ENCODE data around the gene GRAMD1A. TPM values are rescaled to one million over a fixed set of nuclear protein-coding genes. Genes with fewer than 3 reads are reported as not detected.

Gene GRAMD1A
- polyA plus RNA-seq, 1 experiment, result 74.9 TPM

DNA sequence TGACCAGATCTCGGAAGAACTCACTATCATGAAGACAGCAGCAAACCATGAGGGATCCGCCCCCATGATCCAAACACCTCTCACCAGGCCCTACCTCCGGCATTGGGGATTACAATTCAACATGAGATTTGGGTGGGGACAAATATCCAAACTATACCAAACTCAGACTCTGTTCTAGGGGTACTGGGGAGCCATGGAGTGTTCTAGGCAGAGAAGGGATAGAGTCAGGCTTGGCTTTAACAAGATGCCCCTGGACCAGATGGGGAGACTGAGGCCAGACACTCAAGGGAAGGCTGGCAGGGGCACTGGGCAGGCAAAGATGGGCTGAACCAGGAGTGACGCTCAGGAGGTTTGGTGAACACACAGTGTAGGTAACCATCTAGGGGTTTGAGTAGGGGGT, 18.3 kb downstream of the GRAMD1A start:
- CTCF ChIA-PET, result no interaction called here
- TF ChIP-seq CTCF (IDR thresholded peaks at IDR 0.05; ENCODE audit: insufficient read depth, low read depth, low read length), result no peak
- Histone ChIP-seq H3K27me3 (ENCODE audit: control insufficient read depth, insufficient read depth, low read length) (no peaks in the 10 kb centered on the region), H3K36me3 (ENCODE audit: control insufficient read depth, insufficient read depth, low read length) (peaks cover 53% of the 10 kb centered on the region), H3K4me3 (ENCODE audit: low read depth, low read length) (no peak overlapping the region)
- POLR2A ChIA-PET, result no interaction called here
- no peak for DNase-seq (ENCODE audit: low read depth)

DNA sequence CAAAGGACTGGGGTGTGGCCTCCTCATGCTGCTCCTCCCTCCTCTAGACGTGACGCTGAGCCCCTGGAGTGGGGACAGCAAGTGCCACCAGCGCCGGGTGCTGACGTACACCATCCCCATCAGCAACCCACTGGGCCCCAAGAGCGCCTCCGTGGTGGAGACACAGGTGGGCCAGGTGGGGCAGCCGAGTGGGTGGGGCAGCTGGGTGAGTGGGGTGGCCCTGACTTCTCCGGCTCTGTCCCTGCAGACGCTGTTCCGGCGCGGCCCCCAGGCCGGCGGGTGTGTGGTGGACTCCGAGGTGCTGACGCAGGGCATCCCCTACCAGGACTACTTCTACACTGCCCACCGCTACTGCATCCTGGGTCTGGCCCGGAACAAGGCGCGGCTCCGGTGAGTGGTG, 19.0 kb downstream of the GRAMD1A start:
- H3K36me3 ChIP-seq (ENCODE audit: control insufficient read depth, insufficient read depth, low read length), result peaks cover 51% of the 10 kb centered on the region
- CTCF ChIA-PET, result no interaction called here
- POLR2A ChIA-PET, result no interaction called here

GRCh38 chr19:35021016-35021415, 20.9 kb downstream of the GRAMD1A start:
- DNase-seq (ENCODE audit: low read depth), result no peak
- H3K36me3 ChIP-seq (ENCODE audit: control insufficient read depth, insufficient read depth, low read length), result peaks cover 50% of the 10 kb centered on the region
- POLR2A ChIA-PET, result no interaction called here
- no peaks in the 10 kb centered on the region for H3K27me3 ChIP-seq (ENCODE audit: control insufficient read depth, insufficient read depth, low read length)
- CTCF ChIA-PET, result interaction anchor here (0.7 to 1.8 kb wide), 3 partner anchors 17 to 48 kb away, joined by 3 to 5 read pairs (median 3); no protein-coding TSS in a partner anchor
- TF ChIP-seq CTCF (IDR thresholded peaks at IDR 0.05; ENCODE audit: insufficient read depth, low read depth, low read length), result no peak
- no peak overlapping the region for H3K4me3 ChIP-seq (ENCODE audit: low read depth, low read length)

More for the DNA sequence above, 19.0 kb downstream of the GRAMD1A start:
- H3K27me3 ChIP-seq (ENCODE audit: control insufficient read depth, insufficient read depth, low read length), result no peaks in the 10 kb centered on the region
- H3K4me3 ChIP-seq (ENCODE audit: low read depth, low read length), result no peak overlapping the region
- no peak for TF ChIP-seq CTCF (IDR thresholded peaks at IDR 0.05; ENCODE audit: insufficient read depth, low read depth, low read length)
- no peak for DNase-seq (ENCODE audit: low read depth)

DNA sequence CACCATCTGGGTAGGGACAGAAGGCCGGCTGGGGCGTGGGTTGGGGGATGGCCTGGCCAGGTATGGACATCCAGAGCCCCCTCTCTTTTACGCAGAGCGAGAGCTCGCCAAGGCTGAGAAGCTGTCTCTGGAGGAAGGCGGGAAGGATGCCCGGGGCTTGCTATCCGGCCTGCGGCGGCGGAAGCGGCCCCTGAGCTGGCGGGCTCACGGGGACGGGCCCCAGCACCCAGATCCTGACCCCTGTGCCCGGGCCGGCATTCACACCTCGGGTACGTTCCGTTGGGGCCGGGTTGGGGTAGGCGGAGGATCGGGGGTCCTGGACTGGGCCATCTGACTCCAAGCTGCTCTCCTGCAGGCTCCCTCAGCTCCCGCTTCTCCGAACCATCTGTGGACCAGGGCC, 21.5 kb downstream of the GRAMD1A start:
- DNase-seq (ENCODE audit: low read depth), result no peak
- ChIA-PET POLR2A (no interaction called here), CTCF (interaction anchor here (0.6 to 1.8 kb wide), 3 partner anchors 9 to 70 kb away, joined by 3 to 5 read pairs (median 3); no protein-coding TSS in a partner anchor)
- Histone ChIP-seq H3K36me3 (ENCODE audit: control insufficient read depth, insufficient read depth, low read length) (peaks cover 50% of the 10 kb centered on the region), H3K27me3 (ENCODE audit: control insufficient read depth, insufficient read depth, low read length) (no peaks in the 10 kb centered on the region), H3K4me3 (ENCODE audit: low read depth, low read length) (no peak overlapping the region)
- no peak for TF ChIP-seq CTCF (IDR thresholded peaks at IDR 0.05; ENCODE audit: insufficient read depth, low read depth, low read length)

- Histone ChIP-seq H3K4me3 (ENCODE audit: low read depth, low read length) (no peak overlapping the region), H3K36me3 (ENCODE audit: control insufficient read depth, insufficient read depth, low read length) (peaks cover 49% of the 10 kb centered on the region), H3K27me3 (ENCODE audit: control insufficient read depth, insufficient read depth, low read length) (no peaks in the 10 kb centered on the region)
- ChIA-PET CTCF (interaction anchor here (0.9 to 1.8 kb wide), 4 partner anchors 10 to 69 kb away, joined by 3 to 6 read pairs (median 4); no protein-coding TSS in a partner anchor), POLR2A (no interaction called here)
- TF ChIP-seq CTCF (IDR thresholded peaks at IDR 0.05; ENCODE audit: insufficient read depth, low read depth, low read length), result no peak
- no peak for DNase-seq (ENCODE audit: low read depth)
These were observed 22.3 kb downstream of the GRAMD1A start for GRCh38 chr19:35022460-35022859.

Data from BJ (cell line).